ENCODE measurements around the gene SMIM13.

The SMIM13 gene

GRCh38 chr6:11058406-11058805 is 35.2 kb upstream of the SMIM13 start:
- Histone ChIP-seq H3K9ac (ENCODE audit: low read length) (no peak overlapping the region), H3K27me3 (ENCODE audit: low read depth, low read length) (no peaks in the 10 kb centered on the region), H2AFZ (ENCODE audit: low read depth, low read length) (no peak overlapping the region), H3K4me3 (ENCODE audit: low read length) (no peak overlapping the region), H3K36me3 (replicated peaks; ENCODE audit: low read depth, low read length) (no peaks in the 10 kb centered on the region), H3K4me2 (ENCODE audit: low read length) (no peak overlapping the region), H3K79me2 (ENCODE audit: low read length) (no peaks in the 10 kb centered on the region), H3K9me3 (ENCODE audit: insufficient read depth, low read length) (no peaks in the 10 kb centered on the region), H4K20me1 (ENCODE audit: insufficient read depth, low read length) (no peaks in the 10 kb centered on the region), H3K27ac (ENCODE audit: low read length) (no peak overlapping the region), H3K4me1 (ENCODE audit: low read length) (no peaks in the 10 kb centered on the region)
- TF ChIP-seq EZH2phosphoT487 (IDR thresholded peaks at IDR 0.05; ENCODE audit: low read depth) (no peak), CTCF (IDR thresholded peaks at IDR 0.05; ENCODE audit: low read depth, low read length) (no peak)

- no peak overlapping the region for H3K27ac ChIP-seq (ENCODE audit: low read length)
- H3K4me3 ChIP-seq (ENCODE audit: low read length): no peak overlapping the region
- TF ChIP-seq CTCF (IDR thresholded peaks at IDR 0.05; ENCODE audit: low read depth, low read length): no peak
- TF ChIP-seq EZH2phosphoT487 (IDR thresholded peaks at IDR 0.05; ENCODE audit: low read depth): no peak
These were observed 31.6 kb upstream of the SMIM13 start for GRCh38 chr6:11062083-11062482.

GRCh38 chr6:11062715-11063114 is 30.9 kb upstream of the SMIM13 start:
- H3K4me2 ChIP-seq (ENCODE audit: low read length): no peak overlapping the region
- H3K9me3 ChIP-seq (ENCODE audit: insufficient read depth, low read length): no peaks in the 10 kb centered on the region
- H3K79me2 ChIP-seq (ENCODE audit: low read length): no peaks in the 10 kb centered on the region
- H3K4me1 ChIP-seq (ENCODE audit: low read length): peaks cover 3% of the 10 kb centered on the region
- H3K27me3 ChIP-seq (ENCODE audit: low read depth, low read length): no peaks in the 10 kb centered on the region
- no peak overlapping the region for H3K4me3 ChIP-seq (ENCODE audit: low read length)
- H3K36me3 ChIP-seq (replicated peaks; ENCODE audit: low read depth, low read length): no peaks in the 10 kb centered on the region
- no peak overlapping the region for H3K27ac ChIP-seq (ENCODE audit: low read length)
- no peaks in the 10 kb centered on the region for H4K20me1 ChIP-seq (ENCODE audit: insufficient read depth, low read length)
- no peak overlapping the region for H2AFZ ChIP-seq (ENCODE audit: low read depth, low read length)
- TF ChIP-seq CTCF (IDR thresholded peaks at IDR 0.05; ENCODE audit: low read depth, low read length): no peak
- no peak overlapping the region for H3K9ac ChIP-seq (ENCODE audit: low read length)

More at GRCh38 chr6:11062083-11062482, 31.6 kb upstream of the SMIM13 start:
- Histone ChIP-seq H3K79me2 (ENCODE audit: low read length) (no peaks in the 10 kb centered on the region), H2AFZ (ENCODE audit: low read depth, low read length) (no peak overlapping the region), H4K20me1 (ENCODE audit: insufficient read depth, low read length) (no peaks in the 10 kb centered on the region), H3K36me3 (replicated peaks; ENCODE audit: low read depth, low read length) (no peaks in the 10 kb centered on the region), H3K4me2 (ENCODE audit: low read length) (no peak overlapping the region), H3K4me1 (ENCODE audit: low read length) (no peaks in the 10 kb centered on the region), H3K9me3 (ENCODE audit: insufficient read depth, low read length) (no peaks in the 10 kb centered on the region), H3K27me3 (ENCODE audit: low read depth, low read length) (no peaks in the 10 kb centered on the region), H3K9ac (ENCODE audit: low read length) (no peak overlapping the region)

GRCh38 chr6:11064836-11065235 is 28.8 kb upstream of the SMIM13 start:
- Histone ChIP-seq H3K27ac (ENCODE audit: low read length) (no peak overlapping the region), H4K20me1 (ENCODE audit: insufficient read depth, low read length) (no peaks in the 10 kb centered on the region), H3K9ac (ENCODE audit: low read length) (no peak overlapping the region), H3K4me2 (ENCODE audit: low read length) (no peak overlapping the region), H2AFZ (ENCODE audit: low read depth, low read length) (no peak overlapping the region), H3K9me3 (ENCODE audit: insufficient read depth, low read length) (no peaks in the 10 kb centered on the region), H3K36me3 (replicated peaks; ENCODE audit: low read depth, low read length) (no peaks in the 10 kb centered on the region), H3K4me3 (ENCODE audit: low read length) (no peak overlapping the region), H3K4me1 (ENCODE audit: low read length) (peaks cover 10% of the 10 kb centered on the region), H3K79me2 (ENCODE audit: low read length) (no peaks in the 10 kb centered on the region), H3K27me3 (ENCODE audit: low read depth, low read length) (no peaks in the 10 kb centered on the region)
- TF ChIP-seq EZH2phosphoT487 (IDR thresholded peaks at IDR 0.05; ENCODE audit: low read depth): no peak
- no peak for TF ChIP-seq CTCF (IDR thresholded peaks at IDR 0.05; ENCODE audit: low read depth, low read length)
